ENCODE measurements around the gene F12. TPM values are rescaled to one million over a fixed set of nuclear protein-coding genes. Genes with fewer than 3 reads are reported as not detected.

Gene F12
- total RNA-seq, 1 donor from 2014 or later: 4.7 TPM

DNA sequence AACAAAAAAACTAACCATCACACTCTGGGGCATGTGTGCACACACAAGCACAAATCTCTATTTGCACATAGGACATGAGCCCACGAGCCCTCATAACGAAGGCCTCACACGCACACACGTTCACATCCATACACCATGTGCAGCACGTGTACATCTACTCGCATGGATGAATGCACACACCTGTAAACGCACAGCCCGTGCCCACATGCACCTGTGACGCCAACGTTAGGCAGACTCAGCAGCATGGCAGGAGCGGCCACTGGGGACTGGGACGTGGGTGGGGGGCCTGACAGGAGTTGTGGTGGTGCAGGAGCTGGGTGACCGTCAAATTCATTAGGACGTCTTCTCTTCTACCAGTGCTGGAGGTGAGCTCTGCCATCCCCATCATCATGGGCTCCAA, 22.0 kb downstream of the F12 start:
- no peak for DNase-seq (ENCODE audit: low spot score, unreplicated experiment)
- Mint-ChIP-seq H3K27ac (peak overlapping the region; percentile 84), H3K36me3 (ENCODE audit: insufficient read depth) (no peaks in the 10 kb centered on the region), H3K27me3 (peaks cover 44% of the 10 kb centered on the region), H3K4me3 (ENCODE audit: low read depth) (no peak overlapping the region), H3K9me3 (ENCODE audit: low read depth) (no peaks in the 10 kb centered on the region), H3K4me1 (ENCODE audit: low read depth) (peaks cover 1% of the 10 kb centered on the region)
- no peak for TF ChIP-seq CTCF (IDR thresholded peaks at IDR 0.05; ENCODE audit: unreplicated experiment)

GRCh38 chr5:177386542-177386941, 22.8 kb downstream of the F12 start:
- H3K27ac Mint-ChIP-seq: no peak overlapping the region
- no peak for TF ChIP-seq CTCF (IDR thresholded peaks at IDR 0.05; ENCODE audit: unreplicated experiment)
- H3K9me3 Mint-ChIP-seq (ENCODE audit: low read depth): no peaks in the 10 kb centered on the region
- no peak overlapping the region for H3K4me3 Mint-ChIP-seq (ENCODE audit: low read depth)
- no peaks in the 10 kb centered on the region for H3K36me3 Mint-ChIP-seq (ENCODE audit: insufficient read depth)
- H3K4me1 Mint-ChIP-seq (ENCODE audit: low read depth): peaks cover 1% of the 10 kb centered on the region
- peaks cover 47% of the 10 kb centered on the region for H3K27me3 Mint-ChIP-seq
- DNase-seq (ENCODE audit: low spot score, unreplicated experiment): no peak

- Mint-ChIP-seq H3K27me3 (peaks cover 50% of the 10 kb centered on the region), H3K9me3 (ENCODE audit: low read depth) (no peaks in the 10 kb centered on the region), H3K36me3 (ENCODE audit: insufficient read depth) (no peaks in the 10 kb centered on the region), H3K4me3 (ENCODE audit: low read depth) (no peak overlapping the region), H3K4me1 (ENCODE audit: low read depth) (peaks cover 1% of the 10 kb centered on the region), H3K27ac (no peak overlapping the region)
- TF ChIP-seq CTCF (IDR thresholded peaks at IDR 0.05; ENCODE audit: unreplicated experiment): no peak
- DNase-seq (ENCODE audit: low spot score, unreplicated experiment): no peak
Measured at GRCh38 chr5:177385720-177386119, 23.6 kb downstream of the F12 start.

DNA sequence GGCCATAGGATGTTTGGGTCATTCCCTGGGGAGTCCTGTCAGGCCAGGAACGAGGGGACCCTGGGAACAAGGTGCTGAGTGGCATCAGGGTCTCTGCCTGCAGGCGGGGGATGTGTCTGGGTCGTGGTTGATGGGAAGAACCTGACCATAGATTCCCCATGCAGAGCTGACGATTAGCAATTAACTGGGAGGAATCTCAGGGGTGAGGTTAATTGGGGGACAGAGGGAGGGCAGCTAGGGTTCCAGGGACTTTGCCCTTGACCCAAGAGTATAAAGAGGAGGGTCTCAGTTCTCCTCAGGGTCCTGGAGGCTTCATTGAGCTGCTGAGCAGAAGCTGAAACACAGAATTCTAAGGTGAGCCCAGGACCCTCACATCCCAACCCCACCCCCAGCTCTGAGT, 25.2 kb downstream of the F12 start, which contains the start of gene SLC34A1:
SLC34A1 (plus strand) TSS at position 301 of the 400 bp plus-strand sequence. CDS start 1,308 bp downstream, outside the sequence.
- Mint-ChIP-seq H3K4me1 (ENCODE audit: low read depth) (peaks cover 6% of the 10 kb centered on the region), H3K36me3 (ENCODE audit: insufficient read depth) (no peaks in the 10 kb centered on the region), H3K27me3 (peaks cover 37% of the 10 kb centered on the region), H3K9me3 (ENCODE audit: low read depth) (no peaks in the 10 kb centered on the region), H3K27ac (no peak within 1 kb of the TSS), H3K4me3 (ENCODE audit: low read depth) (no peak within 1 kb of the TSS)
- DNase-seq (ENCODE audit: low spot score, unreplicated experiment): no peak
- TF ChIP-seq CTCF (IDR thresholded peaks at IDR 0.05; ENCODE audit: unreplicated experiment): no peak

- TF ChIP-seq CTCF (IDR thresholded peaks at IDR 0.05; ENCODE audit: unreplicated experiment): no peak
- Mint-ChIP-seq H3K4me3 (ENCODE audit: low read depth) (no peak overlapping the region), H3K9me3 (ENCODE audit: low read depth) (no peaks in the 10 kb centered on the region), H3K4me1 (ENCODE audit: low read depth) (peaks cover 10% of the 10 kb centered on the region), H3K27ac (no peak overlapping the region), H3K36me3 (ENCODE audit: insufficient read depth) (no peaks in the 10 kb centered on the region), H3K27me3 (peaks cover 27% of the 10 kb centered on the region)
- no peak for DNase-seq (ENCODE audit: low spot score, unreplicated experiment)
Measured at GRCh38 chr5:177383181-177383580, 26.2 kb downstream of the F12 start.
